ENCODE measurements around the gene PCK2.

The PCK2 gene

DNA sequence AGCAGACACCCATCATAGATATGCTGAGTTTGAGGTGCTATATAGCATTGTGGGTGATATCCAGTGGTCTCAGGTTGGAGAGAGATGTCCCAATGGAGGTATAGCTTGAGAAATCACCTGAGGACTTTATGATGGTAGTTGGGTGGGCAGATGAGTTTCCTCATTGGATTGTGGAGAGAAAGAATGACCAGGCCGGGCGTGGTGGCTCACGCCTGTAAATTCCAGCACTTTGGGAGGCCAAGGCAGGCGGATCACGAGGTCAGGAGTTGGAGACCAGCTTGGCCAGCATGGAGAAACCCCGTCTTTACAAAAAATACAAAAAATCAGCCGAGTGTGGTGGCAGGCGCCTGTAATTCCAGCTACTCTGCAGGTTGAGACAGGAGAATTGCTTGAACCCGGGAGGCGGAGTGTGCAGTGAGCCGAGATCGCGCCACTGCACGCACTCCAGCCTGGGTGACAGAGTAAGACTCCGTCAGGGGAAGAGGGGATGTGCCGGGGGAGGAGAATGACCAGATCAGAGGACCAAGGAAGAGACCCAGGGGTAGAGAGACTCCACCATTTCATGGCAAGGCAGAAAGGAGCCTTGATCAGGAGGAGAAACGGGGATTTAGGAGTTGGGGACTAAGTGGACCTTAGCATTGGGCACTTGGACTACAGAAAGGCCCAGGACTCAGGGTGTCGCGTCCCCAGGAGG lies 757 bp upstream of the PCK2 start:
- TF ChIP-seq CTCF (IDR thresholded peaks at IDR 0.05; ENCODE audit: borderline replicate concordance, control extremely low read depth, extremely low read depth, insufficient read depth, missing control alignments) = no peak
- DNase-seq (ENCODE audit: low spot score) = no peak
- in situ Hi-C loops (cut with MboI; ENCODE audit: low sequenced_read_pairs, unreplicated experiment) = no loop called here

DNA sequence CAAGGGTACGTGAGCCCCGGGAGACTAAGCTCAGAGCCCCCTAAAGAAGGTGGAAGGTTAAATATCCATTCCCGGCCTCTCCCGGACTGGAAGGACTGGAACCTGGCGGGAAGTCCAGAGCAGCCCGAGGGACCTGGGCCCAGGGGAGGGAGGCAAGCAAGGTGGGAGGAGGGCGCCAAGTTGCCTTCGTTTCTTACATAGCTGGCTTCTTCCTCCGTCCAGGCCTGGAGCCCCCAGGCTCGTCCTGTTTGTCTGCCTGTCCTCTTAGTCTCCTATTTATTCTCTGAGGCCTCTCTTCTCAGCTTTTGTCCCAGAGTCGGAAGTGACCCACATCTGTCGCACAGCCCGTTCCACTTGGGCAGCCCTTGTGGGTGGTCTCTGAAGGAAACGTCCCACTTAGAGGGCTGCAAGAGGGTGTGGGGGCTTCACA lies 745 bp downstream of the PCK2 start:
- in situ Hi-C loops (cut with MboI; ENCODE audit: low sequenced_read_pairs, unreplicated experiment) = no loop called here
- DNase-seq (ENCODE audit: low spot score) = no peak
- no peak for TF ChIP-seq CTCF (IDR thresholded peaks at IDR 0.05; ENCODE audit: borderline replicate concordance, control extremely low read depth, extremely low read depth, insufficient read depth, missing control alignments)

GRCh38 chr14:24095271-24096068 lies 1.4 kb downstream of the PCK2 start:
- peak; percentile 95 for DNase-seq (ENCODE audit: low spot score)
- in situ Hi-C loops (cut with MboI; ENCODE audit: low sequenced_read_pairs, unreplicated experiment) = no loop called here
- TF ChIP-seq CTCF (IDR thresholded peaks at IDR 0.05; ENCODE audit: borderline replicate concordance, control extremely low read depth, extremely low read depth, insufficient read depth, missing control alignments) = no peak

GRCh38 chr14:24096545-24097181 lies 2.6 kb downstream of the PCK2 start:
- no peak for DNase-seq (ENCODE audit: low spot score)
- in situ Hi-C loops (cut with MboI; ENCODE audit: low sequenced_read_pairs, unreplicated experiment) = no loop called here
- no peak for TF ChIP-seq CTCF (IDR thresholded peaks at IDR 0.05; ENCODE audit: borderline replicate concordance, control extremely low read depth, extremely low read depth, insufficient read depth, missing control alignments)

- in situ Hi-C loops (cut with MboI; ENCODE audit: low sequenced_read_pairs, unreplicated experiment) = no loop called here
- TF ChIP-seq CTCF (IDR thresholded peaks at IDR 0.05; ENCODE audit: borderline replicate concordance, control extremely low read depth, extremely low read depth, insufficient read depth, missing control alignments) = no peak
Observed at GRCh38 chr14:24098229-24098926, 4.3 kb downstream of the PCK2 start.

More at GRCh38 chr14:24098229-24098926, 4.3 kb downstream of the PCK2 start:
- no peak for DNase-seq (ENCODE audit: low spot score)
